Pancreas (tissue), 10 donors: ENCODE results near the gene PLCB1. TPM values are rescaled to one million over a fixed set of nuclear protein-coding genes. Genes with fewer than 3 reads are reported as not detected.
A peak's percentile ranks its signal among the peaks of the same experiment; 100 is the strongest.

Experiments
- ATAC-seq, 4 donors: fragments of 200-7000 bp; cut with Tn5 transposase; one replicate each; pipeline versions ENCODE4 v1.8.0 to v1.9.1; 2020; ENCODE audit warnings: mild to moderate bottlenecking in 4 of 4, moderate library complexity in 4 of 4
- DNase-seq, 6 donors: peaks; one replicate each; pipeline ENCODE4 v3.0.0-alpha.2; 2020
- FAIRE-seq: peaks from 2 replicates; lab custom pipeline; 2012; peaks lifted over from hg19 to GRCh38; lab: Jason Lieb, UNC
- H3K27ac ChIP-seq, 4 donors: fragments of 200-600 bp; sonication (generic); 1 replicate in 3 of 4; 2 replicates in 1 of 4; pipeline versions ENCODE4 v1.5.0 to v1.8.0; 2020
- H3K27me3 ChIP-seq, 4 donors: fragments of 200-600 bp; one replicate each; pipeline ENCODE4 v1.8.0; 2021
- H3K36me3 ChIP-seq, 3 donors: fragments of 200-600 bp; sonication (generic) in 1 of 3; one replicate each; pipeline versions ENCODE4 v1.5.0 to v1.8.0; 2020 to 2021
- H3K4me1 ChIP-seq, 3 donors: fragments of 200-600 bp; one replicate each; pipeline ENCODE4 v1.8.0; 2021
- H3K4me3 ChIP-seq, 4 donors: fragments of 200-600 bp; sonication (generic) in 2 of 4; one replicate each; pipeline versions ENCODE4 v1.5.0 to v1.8.0; 2020 to 2021
- H3K9me3 ChIP-seq, 4 donors: fragments of 200-600 bp; one replicate each; pipeline ENCODE4 v1.8.0; 2021
- CTCF ChIP-seq, 4 donors: fragments of 200-600 bp; sonication (generic) in 3 of 4; IDR thresholded peaks; one replicate each; pipeline versions ENCODE4 v1.5.0 to v1.8.0; 2021; ENCODE audit warnings: antibody characterized with exemption in 4 of 4
- WGBS, 2 donors: extraction: QIAGEN DNeasy Blood & Tissue Kit; methylation state at CpG; one replicate each; pipeline ENCODE4 v1.1.7; 2013; 5-methylcytosine and 5-hydroxymethylcytosine counted together
- intact Hi-C, 3 donors: fragments of 100-400 bp; cut with DNase I; formaldehyde crosslinking; loops; one replicate each; pipeline versions ENCODE4 v1.11.1 to v1.14.2; 2022
- polyA plus RNA-seq, 2 donors: library from polyadenylated mRNA; stranded (reverse); fragments of 200-250 nt; gene quantifications; one replicate each; pipeline ENCODE4 v1.2.3, GENCODE V29; 2013
- total RNA-seq, 6 donors: library from RNA; stranded (reverse); fragmentation: NEBNext Ultra II Directional in 4 of 6; extraction: Animal tissue kit (Norgen Biotek cat#: 25700) in 4 of 6; gene quantifications; one replicate each; pipeline versions ENCODE4 v1.2.1 to v1.2.4, GENCODE V29; 2021 to 2023
- donor health status: healthy with polysubstance abuse.
- donor health status: DM: no; HTN: no; CAD: no; lungs with moderate emphysema.
- donor health status: DM: no; HTN: no; CAD: no.
- donor health status: control.
- donor health status: control.
- donor health status: Bipolar disorder and iron deficiency.
- donor health status: DM: yes; HTN: yes; CAD: no.
- donor health status: DM: no; HTN: no; CAD: no.
- donor health status: DM: no; HTN: no; CAD: no.
- donor health status: DM: yes; HTN: yes; CAD: no.

The PLCB1 gene
- total and polyA plus RNA-seq, 8 donors, result 4.5 to 18.7 (median 13.7) TPM

- FAIRE-seq (no peak), ATAC-seq (peak; percentile 64 to 90 (median 86)), DNase-seq (peak in 2 of 6 donors; percentile 27 to 40)
- Histone ChIP-seq H3K9me3 (no peaks in the 10 kb centered on the region), H3K36me3 (no peaks in the 10 kb centered on the region), H3K27ac (peak overlapping the region in 2 of 4 donors; percentile 57 to 66), H3K4me1 (peaks cover 0 to 20% (median 16%) of the 10 kb centered on the region in 3 donors), H3K4me3 (peak overlapping the region in 1 of 4 donors; percentile 8), H3K27me3 (no peaks in the 10 kb centered on the region)
- intact Hi-C loops, result no loop called here
- no peak for TF ChIP-seq CTCF (IDR thresholded peaks at IDR 0.05)
- WGBS, 2 donors, result 20 to 22% methylated on average over 10 of the region's 10 CpGs
Measured at GRCh38 chr20:8315639-8316573, 183.8 kb downstream of the PLCB1 start.

- peaks cover 0 to 22% (median 16%) of the 10 kb centered on the region in 3 donors for H3K4me1 ChIP-seq
- H3K27ac ChIP-seq, result no peak overlapping the region
- ATAC-seq (no peak), FAIRE-seq (no peak), DNase-seq (no peak)
- no peak overlapping the region for H3K4me3 ChIP-seq
- intact Hi-C loops, result no loop called here
- no peaks in the 10 kb centered on the region for H3K36me3 ChIP-seq
- H3K27me3 ChIP-seq, result no peaks in the 10 kb centered on the region
- no peak for TF ChIP-seq CTCF (IDR thresholded peaks at IDR 0.05)
- H3K9me3 ChIP-seq, result no peaks in the 10 kb centered on the region
- WGBS, 2 donors, result 95 to 96% methylated on average over 1 of the region's 1 CpG
Measured at GRCh38 chr20:8317448-8317847, 185.4 kb downstream of the PLCB1 start.

GRCh38 chr20:8318965-8319625 lies 187.0 kb downstream of the PLCB1 start:
- ATAC-seq, result no peak
- no peak for DNase-seq
- no peak for FAIRE-seq
- Histone ChIP-seq H3K27me3 (no peaks in the 10 kb centered on the region), H3K9me3 (no peaks in the 10 kb centered on the region), H3K27ac (no peak overlapping the region), H3K4me1 (peaks cover 0 to 22% (median 16%) of the 10 kb centered on the region in 3 donors), H3K36me3 (no peaks in the 10 kb centered on the region), H3K4me3 (no peak overlapping the region)
- intact Hi-C loops, result no loop called here
- WGBS, 2 donors, result 93 to 94% methylated on average over 3 of the region's 3 CpGs
- no peak for TF ChIP-seq CTCF (IDR thresholded peaks at IDR 0.05)

GRCh38 chr20:8320306-8320705 lies 188.2 kb downstream of the PLCB1 start:
- Histone ChIP-seq H3K9me3 (no peaks in the 10 kb centered on the region), H3K4me3 (no peak overlapping the region), H3K36me3 (no peaks in the 10 kb centered on the region), H3K4me1 (peaks cover 0 to 14% (median 13%) of the 10 kb centered on the region in 3 donors), H3K27ac (no peak overlapping the region), H3K27me3 (no peaks in the 10 kb centered on the region)
- ATAC-seq (no peak), DNase-seq (no peak), FAIRE-seq (no peak)
- intact Hi-C loops, result no loop called here
- WGBS, 2 donors, result 85 to 88% methylated on average over 1 of the region's 1 CpG
- no peak for TF ChIP-seq CTCF (IDR thresholded peaks at IDR 0.05)
